HepG2 (cell line): ENCODE data around the gene MRPL34. TPM values are rescaled to one million over a fixed set of nuclear protein-coding genes. Genes with fewer than 3 reads are reported as not detected.

Experiments
- ARNT2 ChIP-seq: sonication (generic); formaldehyde crosslinking; IDR thresholded peaks from 2 replicates; pipeline ENCODE4 v1.8.0; 2022; ENCODE audit warnings: mild to moderate bottlenecking, low read depth, missing genetic modification reagents, moderate library complexity
- HOXD1 ChIP-seq: sonication (generic); formaldehyde crosslinking; IDR thresholded peaks from 2 replicates; pipeline ENCODE4 v1.5.0; 2020; ENCODE audit warnings: missing genetic modification reagents
- POGZ ChIP-seq: sonication (generic); formaldehyde crosslinking; IDR thresholded peaks from 2 replicates; pipeline ENCODE4 v1.4.0; 2020; ENCODE audit warnings: mild to moderate bottlenecking, missing genetic modification reagents
- RAD51 ChIP-seq: fragments of 450-650 bp; IDR thresholded peaks from 2 replicates; pipeline ENCODE4 v1.6.1; 2016; ENCODE audit warnings: borderline replicate concordance
- SP2 ChIP-seq: sonication (generic); formaldehyde crosslinking; IDR thresholded peaks from 2 replicates; pipeline ENCODE4 v1.5.1; 2020; ENCODE audit warnings: mild to moderate bottlenecking, missing genetic modification reagents
- YY1 ChIP-seq: IDR thresholded peaks from 2 replicates; pipeline ENCODE4 v1.6.1; 2011; ENCODE audit warnings: low read length, low read depth, moderate library complexity, mild to moderate bottlenecking; ENCODE audit not compliant: insufficient read depth, insufficient replicate concordance
- ZBTB3 ChIP-seq: sonication (generic); formaldehyde crosslinking; IDR thresholded peaks from 2 replicates; pipeline ENCODE4 v1.4.0; 2020; ENCODE audit warnings: low read depth, mild to moderate bottlenecking, moderate library complexity, missing genetic modification reagents, borderline replicate concordance
- ZNF331 ChIP-seq: sonication (generic); formaldehyde crosslinking; IDR thresholded peaks from 2 replicates; pipeline ENCODE4 v1.4.0; 2020; ENCODE audit warnings: missing genetic modification reagents
- ZNF44 ChIP-seq: sonication (generic); formaldehyde crosslinking; IDR thresholded peaks from 2 replicates; pipeline ENCODE4 v1.5.1; 2020; ENCODE audit warnings: mild to moderate bottlenecking, missing genetic modification reagents
- ZNF564 ChIP-seq: sonication (generic); formaldehyde crosslinking; IDR thresholded peaks from 2 replicates; pipeline ENCODE4 v1.8.1; 2023; ENCODE audit warnings: mild to moderate bottlenecking, missing genetic modification reagents
- ZNF567 ChIP-seq: sonication (generic); formaldehyde crosslinking; IDR thresholded peaks from 2 replicates; pipeline ENCODE4 v1.8.1; 2023; ENCODE audit warnings: mild to moderate bottlenecking, missing genetic modification reagents, borderline replicate concordance
- ZSCAN20 ChIP-seq: sonication (generic); formaldehyde crosslinking; IDR thresholded peaks from 2 replicates; pipeline ENCODE4 v1.4.0; 2020; ENCODE audit warnings: missing genetic modification reagents, mild to moderate bottlenecking, borderline replicate concordance
- ZSCAN31 ChIP-seq: sonication (generic); formaldehyde crosslinking; IDR thresholded peaks from 2 replicates; pipeline ENCODE4 v1.5.0; 2020; ENCODE audit warnings: low read depth, mild to moderate bottlenecking, missing genetic modification reagents
- polyA plus RNA-seq, 8 experiments: library from polyadenylated mRNA; depleted of rRNA in 3 of 8; stranded (reverse) in 7 of 8; unstranded in 1 of 8; fragments of >200 nt; fragmentation: Illumina TruSeq in 4 of 8; extraction: Trizol in 4 of 8; gene quantifications; 2 replicates each; pipeline versions ENCODE4 v1.2.1 to v1.2.3, GENCODE V29; 2011 to 2016; ENCODE audit warnings: low read depth in 4 of 8, missing spikeins in 1 of 8, mixed read lengths in 1 of 8; ENCODE audit not compliant: insufficient read depth in 1 of 8
- total RNA-seq, 5 experiments: library from RNA; depleted of rRNA; stranded (reverse); fragments of >200 nt; fragmentation: Illumina TruSeq; extraction: Trizol; gene quantifications; 2 replicates each; pipeline ENCODE4 v1.2.3, GENCODE V29; 2016; ENCODE audit warnings: low read depth in 1 of 5
- TF ChIP-seq, protein P1 (sequence below): sonication (generic); formaldehyde crosslinking; conservative IDR thresholded peaks from 2 replicates; pipeline ENCODE4 v1.8.0; 2022; ENCODE audit warnings: missing genetic modification reagents
- TF ChIP-seq, protein P2 (sequence below): sonication (generic); formaldehyde crosslinking; IDR thresholded peaks from 2 replicates; pipeline ENCODE4 v1.4.0; 2020; ENCODE audit warnings: missing genetic modification reagents, mild to moderate bottlenecking, borderline replicate concordance
- TF ChIP-seq, protein P3 (sequence below): sonication (generic); formaldehyde crosslinking; IDR thresholded peaks from 2 replicates; pipeline ENCODE4 v1.9.0; 2021; ENCODE audit warnings: missing genetic modification reagents, mild to moderate bottlenecking, borderline replicate concordance
- TF ChIP-seq, protein P4 (sequence below): sonication (generic); formaldehyde crosslinking; IDR thresholded peaks from 2 replicates; pipeline ENCODE4 v1.4.0; 2020; ENCODE audit warnings: missing genetic modification reagents
- TF ChIP-seq, protein P5 (sequence below): sonication (generic); formaldehyde crosslinking; IDR thresholded peaks from 2 replicates; pipeline ENCODE4 v1.5.0; 2020; ENCODE audit warnings: missing genetic modification reagents

MRPL34 gene
- total and polyA plus RNA-seq, 2 of the 13 experiments (the other 11 are each of a cell fraction or from before 2014, with no cell fraction given): 74.0 to 77.3 TPM

DNA sequence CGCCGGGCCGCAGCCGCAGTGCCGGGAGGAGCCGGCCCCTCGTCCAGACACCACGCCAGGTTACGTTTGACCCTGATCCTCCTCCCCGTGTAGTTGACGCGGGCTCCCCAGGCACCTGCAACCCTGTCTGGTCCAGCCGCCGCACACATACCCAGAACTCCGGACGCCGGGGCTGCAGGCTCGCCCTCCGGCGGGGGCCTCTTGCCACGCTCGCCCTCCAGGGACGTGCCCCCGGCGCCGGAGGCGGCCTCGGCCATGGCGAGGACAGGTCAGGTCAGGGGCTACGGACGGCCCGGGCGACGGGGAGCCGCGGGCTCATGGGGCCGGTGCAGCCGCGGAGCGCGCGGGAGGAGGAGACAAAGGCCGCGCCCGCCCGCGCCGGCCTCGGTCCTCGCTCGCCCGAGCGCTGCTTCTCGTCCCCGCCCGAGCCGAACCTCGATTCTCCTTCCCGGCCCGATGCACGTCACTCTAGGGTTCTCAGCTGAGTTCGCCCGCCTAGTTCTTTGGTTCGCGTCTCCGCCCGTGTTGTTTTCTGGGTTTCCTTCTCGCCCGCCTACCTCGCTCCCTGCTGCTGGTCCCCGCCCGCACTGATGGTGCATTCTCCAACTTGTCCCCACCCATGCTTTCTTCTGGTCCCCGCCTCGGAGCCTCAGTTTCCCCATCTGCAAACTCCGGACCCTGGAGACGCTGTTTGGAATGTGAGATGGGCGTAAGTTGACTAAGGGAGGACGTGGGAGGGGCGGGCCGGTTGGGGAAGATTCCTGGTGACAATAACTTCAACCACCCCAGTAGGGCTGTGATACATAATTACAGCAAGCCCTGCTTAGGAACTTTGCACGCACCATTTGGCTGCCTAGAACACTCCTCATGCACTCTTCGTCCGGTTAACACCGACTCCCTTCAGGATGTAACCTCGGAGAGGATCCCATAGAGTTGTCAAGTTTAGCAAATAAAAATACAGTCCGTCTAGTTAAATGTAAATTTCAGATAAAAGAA is 29.0 kb downstream of the MRPL34 start, which contains the start of gene ANO8 (continued):
- TF ChIP-seq, protein P1, sequence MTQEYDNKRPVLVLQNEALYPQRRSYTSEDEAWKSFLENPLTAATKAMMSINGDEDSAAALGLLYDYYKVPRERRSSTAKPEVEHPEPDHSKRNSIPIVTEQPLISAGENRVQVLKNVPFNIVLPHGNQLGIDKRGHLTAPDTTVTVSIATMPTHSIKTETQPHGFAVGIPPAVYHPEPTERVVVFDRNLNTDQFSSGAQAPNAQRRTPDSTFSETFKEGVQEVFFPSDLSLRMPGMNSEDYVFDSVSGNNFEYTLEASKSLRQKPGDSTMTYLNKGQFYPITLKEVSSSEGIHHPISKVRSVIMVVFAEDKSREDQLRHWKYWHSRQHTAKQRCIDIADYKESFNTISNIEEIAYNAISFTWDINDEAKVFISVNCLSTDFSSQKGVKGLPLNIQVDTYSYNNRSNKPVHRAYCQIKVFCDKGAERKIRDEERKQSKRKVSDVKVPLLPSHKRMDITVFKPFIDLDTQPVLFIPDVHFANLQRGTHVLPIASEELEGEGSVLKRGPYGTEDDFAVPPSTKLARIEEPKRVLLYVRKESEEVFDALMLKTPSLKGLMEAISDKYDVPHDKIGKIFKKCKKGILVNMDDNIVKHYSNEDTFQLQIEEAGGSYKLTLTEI (CRISPR knock-in tag): no peak
- TF ChIP-seq ZSCAN31 (peak; percentile 84; the same call in 1 of the 2 replicates), ZNF567 (CRISPR knock-in tag) (no peak), ZBTB3 (CRISPR knock-in tag) (no peak), YY1 (peak; percentile 81), ZSCAN20 (CRISPR knock-in tag) (peak; percentile 78; the same call in 1 of the 2 replicates), SP2 (peak; percentile 66), ARNT2 (CRISPR knock-in tag) (peak; percentile 53; the same call in 1 of the 2 replicates), ZNF331 (peak; percentile 41; the same call in 1 of the 2 replicates), ZNF564 (peak; percentile 59; the same call in 1 of the 2 replicates), ZNF44 (CRISPR knock-in tag) (0 out of 2 replicates have a peak, but pooled peaks have one; percentile 23), POGZ (CRISPR knock-in tag) (peak; percentile 48; the same call in 1 of the 2 replicates), HOXD1 (CRISPR knock-in tag) (no peak), RAD51 (no peak)
- TF ChIP-seq, protein P2, sequence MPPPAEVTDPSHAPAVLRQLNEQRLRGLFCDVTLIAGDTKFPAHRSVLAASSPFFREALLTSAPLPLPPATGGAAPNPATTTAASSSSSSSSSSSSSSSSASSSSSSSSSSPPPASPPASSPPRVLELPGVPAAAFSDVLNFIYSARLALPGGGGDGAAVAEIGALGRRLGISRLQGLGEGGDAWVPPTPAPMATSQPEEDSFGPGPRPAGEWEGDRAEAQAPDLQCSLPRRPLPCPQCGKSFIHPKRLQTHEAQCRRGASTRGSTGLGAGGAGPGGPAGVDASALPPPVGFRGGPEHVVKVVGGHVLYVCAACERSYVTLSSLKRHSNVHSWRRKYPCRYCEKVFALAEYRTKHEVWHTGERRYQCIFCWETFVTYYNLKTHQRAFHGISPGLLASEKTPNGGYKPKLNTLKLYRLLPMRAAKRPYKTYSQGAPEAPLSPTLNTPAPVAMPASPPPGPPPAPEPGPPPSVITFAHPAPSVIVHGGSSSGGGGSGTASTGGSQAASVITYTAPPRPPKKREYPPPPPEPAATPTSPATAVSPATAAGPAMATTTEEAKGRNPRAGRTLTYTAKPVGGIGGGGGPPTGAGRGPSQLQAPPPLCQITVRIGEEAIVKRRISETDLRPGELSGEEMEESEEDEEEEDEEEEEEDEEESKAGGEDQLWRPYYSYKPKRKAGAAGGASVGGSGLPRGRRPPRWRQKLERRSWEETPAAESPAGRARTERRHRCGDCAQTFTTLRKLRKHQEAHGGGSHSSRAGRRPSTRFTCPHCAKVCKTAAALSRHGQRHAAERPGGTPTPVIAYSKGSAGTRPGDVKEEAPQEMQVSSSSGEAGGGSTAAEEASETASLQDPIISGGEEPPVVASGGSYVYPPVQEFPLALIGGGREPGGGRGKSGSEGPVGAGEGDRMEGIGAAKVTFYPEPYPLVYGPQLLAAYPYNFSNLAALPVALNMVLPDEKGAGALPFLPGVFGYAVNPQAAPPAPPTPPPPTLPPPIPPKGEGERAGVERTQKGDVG (CRISPR knock-in tag): no peak
- TF ChIP-seq, protein P3, sequence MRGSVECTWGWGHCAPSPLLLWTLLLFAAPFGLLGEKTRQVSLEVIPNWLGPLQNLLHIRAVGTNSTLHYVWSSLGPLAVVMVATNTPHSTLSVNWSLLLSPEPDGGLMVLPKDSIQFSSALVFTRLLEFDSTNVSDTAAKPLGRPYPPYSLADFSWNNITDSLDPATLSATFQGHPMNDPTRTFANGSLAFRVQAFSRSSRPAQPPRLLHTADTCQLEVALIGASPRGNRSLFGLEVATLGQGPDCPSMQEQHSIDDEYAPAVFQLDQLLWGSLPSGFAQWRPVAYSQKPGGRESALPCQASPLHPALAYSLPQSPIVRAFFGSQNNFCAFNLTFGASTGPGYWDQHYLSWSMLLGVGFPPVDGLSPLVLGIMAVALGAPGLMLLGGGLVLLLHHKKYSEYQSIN: no peak
- TF ChIP-seq, protein P4, sequence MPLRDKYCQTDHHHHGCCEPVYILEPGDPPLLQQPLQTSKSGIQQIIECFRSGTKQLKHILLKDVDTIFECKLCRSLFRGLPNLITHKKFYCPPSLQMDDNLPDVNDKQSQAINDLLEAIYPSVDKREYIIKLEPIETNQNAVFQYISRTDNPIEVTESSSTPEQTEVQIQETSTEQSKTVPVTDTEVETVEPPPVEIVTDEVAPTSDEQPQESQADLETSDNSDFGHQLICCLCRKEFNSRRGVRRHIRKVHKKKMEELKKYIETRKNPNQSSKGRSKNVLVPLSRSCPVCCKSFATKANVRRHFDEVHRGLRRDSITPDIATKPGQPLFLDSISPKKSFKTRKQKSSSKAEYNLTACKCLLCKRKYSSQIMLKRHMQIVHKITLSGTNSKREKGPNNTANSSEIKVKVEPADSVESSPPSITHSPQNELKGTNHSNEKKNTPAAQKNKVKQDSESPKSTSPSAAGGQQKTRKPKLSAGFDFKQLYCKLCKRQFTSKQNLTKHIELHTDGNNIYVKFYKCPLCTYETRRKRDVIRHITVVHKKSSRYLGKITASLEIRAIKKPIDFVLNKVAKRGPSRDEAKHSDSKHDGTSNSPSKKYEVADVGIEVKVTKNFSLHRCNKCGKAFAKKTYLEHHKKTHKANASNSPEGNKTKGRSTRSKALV (CRISPR knock-in tag): peak; percentile 33; the same call in 1 of the 2 replicates
- TF ChIP-seq, protein P5, sequence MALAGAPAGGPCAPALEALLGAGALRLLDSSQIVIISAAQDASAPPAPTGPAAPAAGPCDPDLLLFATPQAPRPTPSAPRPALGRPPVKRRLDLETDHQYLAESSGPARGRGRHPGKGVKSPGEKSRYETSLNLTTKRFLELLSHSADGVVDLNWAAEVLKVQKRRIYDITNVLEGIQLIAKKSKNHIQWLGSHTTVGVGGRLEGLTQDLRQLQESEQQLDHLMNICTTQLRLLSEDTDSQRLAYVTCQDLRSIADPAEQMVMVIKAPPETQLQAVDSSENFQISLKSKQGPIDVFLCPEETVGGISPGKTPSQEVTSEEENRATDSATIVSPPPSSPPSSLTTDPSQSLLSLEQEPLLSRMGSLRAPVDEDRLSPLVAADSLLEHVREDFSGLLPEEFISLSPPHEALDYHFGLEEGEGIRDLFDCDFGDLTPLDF (CRISPR knock-in tag): peak; percentile 27; the same call in 1 of the 2 replicates
